T-cell (primary cell): ENCODE results near the gene SMIM15. TPM values are rescaled to one million over a fixed set of nuclear protein-coding genes. Genes with fewer than 3 reads are reported as not detected.

Experiments
- ATAC-seq, 4 experiments: fragments of 200-7000 bp in 3 of 4; fragments of 150-1000 bp in 1 of 4; cut with Tn5 transposase; replicated peaks in 1 of 4; 1 replicate in 3 of 4; 2 replicates in 1 of 4; pipeline ENCODE4 v1.10.0; 2021; ENCODE audit warnings: moderate library complexity in 3 of 4, mild to moderate bottlenecking in 2 of 4, moderate number of reproducible peaks in 1 of 4
- CTCF ChIA-PET, 2 donors: fragments of 300-600 bp; sonication (Branson Sonifier 250); formaldehyde crosslinking; loops; one replicate each; lab custom pipeline; 2022; ENCODE audit warnings: antibody characterized with exemption in 2 of 2; lab: Charles Lee
- POLR2A ChIA-PET, 2 donors: fragments of 300-600 bp; sonication (Branson Sonifier 250); formaldehyde crosslinking; loops; one replicate each; lab custom pipeline; 2022; ENCODE audit warnings: antibody characterized with exemption in 2 of 2; lab: Charles Lee
- DNase-seq, 35 experiments: peaks; one replicate each; pipeline versions ENCODE4 v3.0.0 to v3.0.0-alpha.2; 2013 to 2023
- H3K27ac ChIP-seq: one replicate; pipeline ENCODE4 v1.5.1; 2013; ENCODE audit warnings: low read length
- H3K27me3 ChIP-seq, 2 experiments: replicated peaks in 1 of 2; 1 replicate in 1 of 2; 2 replicates in 1 of 2; pipeline versions ENCODE4 v1.6.1 to v1.7.0; 2013; ENCODE audit warnings: low read length in 1 of 2, mixed read lengths in 1 of 2; ENCODE audit not compliant: control insufficient read depth in 2 of 2, insufficient read depth in 2 of 2; ENCODE audit errors: extremely low read depth in 1 of 2
- H3K36me3 ChIP-seq, 2 donors: 1 replicate in 1 of 2; 2 replicates in 1 of 2; pipeline versions ENCODE4 v1.6.1 to v1.7.0; 2013; ENCODE audit warnings: low read length in 1 of 2; ENCODE audit not compliant: control insufficient read depth in 2 of 2, insufficient read depth in 1 of 2; ENCODE audit errors: extremely low read depth in 1 of 2
- H3K4me1 ChIP-seq, 2 experiments: 1 replicate in 1 of 2; 2 replicates in 1 of 2; pipeline versions ENCODE4 v1.6.1 to v1.7.0; 2013; ENCODE audit warnings: low read length in 2 of 2, mixed read lengths in 1 of 2; ENCODE audit not compliant: insufficient read depth in 2 of 2, control insufficient read depth in 1 of 2; ENCODE audit errors: extremely low read depth in 1 of 2
- H3K4me3 ChIP-seq, 2 donors: 1 replicate in 1 of 2; 2 replicates in 1 of 2; pipeline versions ENCODE4 v1.5.1 to v1.7.0; 2013; ENCODE audit warnings: mild to moderate bottlenecking in 2 of 2, low read length in 1 of 2, moderate library complexity in 1 of 2; ENCODE audit not compliant: control insufficient read depth in 1 of 2; ENCODE audit errors: extremely low read depth in 1 of 2
- H3K9me3 ChIP-seq: 2 replicates; pipeline ENCODE4 v1.7.0; 2013
- H3K27ac Mint-ChIP-seq, 2 donors: one replicate each; pipeline ENCODE4 v1.8.0; 2020 to 2021; ENCODE audit warnings: mild to moderate bottlenecking in 2 of 2, mixed read lengths in 2 of 2
- H3K27me3 Mint-ChIP-seq, 2 donors: one replicate each; pipeline ENCODE4 v1.8.0; 2021 to 2022; ENCODE audit warnings: mixed read lengths in 2 of 2
- H3K36me3 Mint-ChIP-seq: one replicate; pipeline ENCODE4 v1.8.0; 2021; ENCODE audit warnings: mixed read lengths
- H3K4me1 Mint-ChIP-seq, 3 donors: one replicate each; pipeline ENCODE4 v1.8.0; 2020 to 2022; ENCODE audit warnings: mixed read lengths in 3 of 3, mild to moderate bottlenecking in 1 of 3
- H3K4me3 Mint-ChIP-seq, 3 donors: one replicate each; pipeline ENCODE4 v1.8.0; 2020 to 2022; ENCODE audit warnings: mild to moderate bottlenecking in 3 of 3, mixed read lengths in 3 of 3, moderate library complexity in 3 of 3
- H3K9me3 Mint-ChIP-seq, 3 donors: one replicate each; pipeline ENCODE4 v1.8.0; 2020 to 2022; ENCODE audit warnings: mixed read lengths in 3 of 3
- WGBS: methylation state at CpG from one replicate; pipeline ENCODE4 v1.1.5; 2013; ENCODE audit warnings: missing lambda C conversion rate; ENCODE audit not compliant: insufficient coverage; 5-methylcytosine and 5-hydroxymethylcytosine counted together
- total RNA-seq, 35 experiments: library from RNA in 6 of 35; stranded (reverse) in 6 of 35; fragments of 120-200 nt in 1 of 35; gene quantifications; one replicate each; pipeline versions ENCODE4 v1.2.1 to v1.2.4 and lab custom pipeline; 2013 to 2026

SMIM15 gene
- total RNA-seq, 5 donors from 2014 or later (not counting 1 experiment from before 2014, with no cell fraction given): 18.0 to 34.8 (median 33.8) TPM

GRCh38 chr5:61167382-61167781, 5.1 kb upstream of the SMIM15 start:
- no peaks in the 10 kb centered on the region for H3K27me3 Mint-ChIP-seq
- H3K36me3 Mint-ChIP-seq: no peaks in the 10 kb centered on the region
- ChIA-PET CTCF (no interaction called here), POLR2A (no interaction called here)
- Histone ChIP-seq H3K4me3 (no peak overlapping the region), H3K27ac (no peak overlapping the region), H3K4me1 (peaks cover 3 to 6% of the 10 kb centered on the region in 2 experiments), H3K36me3 (no peaks in the 10 kb centered on the region), H3K27me3 (no peaks in the 10 kb centered on the region), H3K9me3 (no peaks in the 10 kb centered on the region)
- H3K4me3 Mint-ChIP-seq: no peak overlapping the region
- 88% methylated on average over 1 of the region's 4 CpGs for WGBS
- peaks cover 9 to 18% (median 10%) of the 10 kb centered on the region in 3 donors for H3K4me1 Mint-ChIP-seq
- H3K27ac Mint-ChIP-seq: no peak overlapping the region
- no peak for ATAC-seq
- no peaks in the 10 kb centered on the region for H3K9me3 Mint-ChIP-seq
- DNase-seq: no peak

DNA sequence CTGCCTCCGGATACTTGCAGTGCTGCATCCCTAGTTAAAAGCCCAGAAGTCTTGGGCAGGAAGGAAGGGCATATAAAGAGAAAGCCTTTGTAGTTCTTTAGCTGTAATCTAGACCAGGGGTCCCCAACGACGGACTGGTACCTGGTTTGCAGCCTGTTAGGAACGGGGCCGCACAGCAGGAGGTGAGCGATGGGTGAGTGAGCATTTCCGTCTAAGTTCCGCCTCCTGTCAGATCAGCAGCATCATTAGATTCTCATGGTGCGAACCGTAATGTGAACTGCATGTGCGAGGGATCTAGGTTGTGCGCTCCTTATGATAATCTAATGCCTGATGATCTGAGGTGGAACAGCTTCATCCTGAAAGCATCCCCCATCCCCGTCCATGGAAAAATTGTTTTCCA, 1.6 kb upstream of the SMIM15 start:
- 96% methylated on average over 7 of the region's 13 CpGs for WGBS
- peaks cover 28 to 47% (median 39%) of the 10 kb centered on the region in 3 donors for H3K4me1 Mint-ChIP-seq
- ChIA-PET POLR2A (interaction anchor here in 1 of 2 donors (1.0 kb wide), 1 partner anchor 18 kb away, joined by 3 read pairs; no protein-coding TSS in a partner anchor), CTCF (interaction anchor here in 1 of 2 donors (1.2 kb wide), 1 partner anchor 168 kb away, joined by 3 read pairs; the partner anchor contains the start of gene ZSWIM6)
- H3K36me3 ChIP-seq: peaks cover 0 to 11% of the 10 kb centered on the region in 2 donors
- peaks cover 25% of the 10 kb centered on the region for H3K36me3 Mint-ChIP-seq
- H3K27me3 ChIP-seq: no peaks in the 10 kb centered on the region
- no peaks in the 10 kb centered on the region for H3K9me3 Mint-ChIP-seq
- no peaks in the 10 kb centered on the region for H3K9me3 ChIP-seq
- H3K4me3 Mint-ChIP-seq: peak overlapping the region; percentile 98 to 99 (median 98)
- peak overlapping the region in 1 of 2 donors; percentile 77 for H3K27ac Mint-ChIP-seq
- DNase-seq: no peak
- no peak overlapping the region for H3K27ac ChIP-seq
- no peak overlapping the region for H3K4me3 ChIP-seq
- peaks cover 11 to 13% of the 10 kb centered on the region in 2 experiments for H3K4me1 ChIP-seq
- no peak for ATAC-seq
- no peaks in the 10 kb centered on the region for H3K27me3 Mint-ChIP-seq

- ATAC-seq (no peak), DNase-seq (no peak)
- WGBS: 93% methylated on average over 2 of the region's 14 CpGs
- peak overlapping the region; percentile 79 for H3K27ac ChIP-seq
- Mint-ChIP-seq H3K27me3 (no peaks in the 10 kb centered on the region), H3K4me1 (peaks cover 28 to 50% (median 42%) of the 10 kb centered on the region in 3 donors), H3K36me3 (peaks cover 33% of the 10 kb centered on the region), H3K4me3 (peak overlapping the region; percentile 98 to 99 (median 98)), H3K27ac (peak overlapping the region; percentile 77 to 98), H3K9me3 (no peaks in the 10 kb centered on the region)
- H3K9me3 ChIP-seq: no peaks in the 10 kb centered on the region
- CTCF ChIA-PET: no interaction called here
- peaks cover 11 to 13% of the 10 kb centered on the region in 2 experiments for H3K4me1 ChIP-seq
- H3K4me3 ChIP-seq: peak overlapping the region; percentile 80 to 96
- POLR2A ChIA-PET: interaction anchor here in 1 of 2 donors (0.6 kb wide), 1 partner anchor 166 kb away, joined by 4 read pairs; no protein-coding TSS in a partner anchor
- no peaks in the 10 kb centered on the region for H3K27me3 ChIP-seq
- H3K36me3 ChIP-seq: peaks cover 0 to 12% of the 10 kb centered on the region in 2 donors
Observed at GRCh38 chr5:61162832-61163567, 732 bp upstream of the SMIM15 start.

DNA sequence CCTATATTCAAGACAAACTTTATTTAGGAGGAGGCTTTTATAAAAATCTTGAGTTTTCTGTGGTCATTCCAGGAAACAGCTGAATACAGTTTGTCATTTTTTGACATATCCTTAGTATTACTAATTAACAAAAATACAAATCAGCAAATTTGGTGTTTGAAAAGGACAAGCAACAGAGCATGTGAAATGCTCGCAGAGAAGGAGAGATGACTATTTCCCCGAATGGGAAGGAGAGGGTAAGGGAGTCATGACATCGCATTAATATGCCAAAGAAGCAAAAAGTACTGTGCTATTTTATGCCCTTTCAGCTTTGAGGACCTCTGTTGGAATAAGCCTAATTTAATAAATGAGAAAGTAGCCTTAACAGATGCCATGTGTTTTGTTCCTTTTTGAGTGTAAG, 1.8 kb downstream of the SMIM15 start:
- Histone ChIP-seq H3K36me3 (peaks cover 0 to 12% of the 10 kb centered on the region in 2 donors), H3K27ac (no peak overlapping the region), H3K4me3 (no peak overlapping the region), H3K27me3 (no peaks in the 10 kb centered on the region), H3K9me3 (no peaks in the 10 kb centered on the region), H3K4me1 (peaks cover 11 to 13% of the 10 kb centered on the region in 2 experiments)
- ATAC-seq: no peak
- Mint-ChIP-seq H3K27ac (peak overlapping the region in 1 of 2 donors; percentile 34), H3K9me3 (peaks cover 0 to 2% (median 0%) of the 10 kb centered on the region in 3 donors), H3K4me1 (peaks cover 28 to 50% (median 42%) of the 10 kb centered on the region in 3 donors), H3K36me3 (peaks cover 43% of the 10 kb centered on the region), H3K4me3 (peak overlapping the region; percentile 37 to 98 (median 49)), H3K27me3 (no peaks in the 10 kb centered on the region)
- POLR2A ChIA-PET: no interaction called here
- no CpG with 5 or more reads among the region's 3 CpGs for WGBS
- CTCF ChIA-PET: no interaction called here
- no peak for DNase-seq

- H3K36me3 Mint-ChIP-seq: peaks cover 50% of the 10 kb centered on the region
- ChIA-PET POLR2A (no interaction called here), CTCF (no interaction called here)
- no peak overlapping the region for H3K27ac ChIP-seq
- H3K4me1 ChIP-seq: peaks cover 11 to 13% of the 10 kb centered on the region in 2 experiments
- no peak for ATAC-seq
- no peak overlapping the region for H3K4me3 ChIP-seq
- H3K9me3 ChIP-seq: no peaks in the 10 kb centered on the region
- 86% methylated on average over 2 of the region's 4 CpGs for WGBS
- H3K27me3 ChIP-seq: no peaks in the 10 kb centered on the region
- H3K4me1 Mint-ChIP-seq: peaks cover 28 to 50% (median 42%) of the 10 kb centered on the region in 3 donors
- no peak overlapping the region for H3K27ac Mint-ChIP-seq
- H3K36me3 ChIP-seq: peaks cover 0 to 12% of the 10 kb centered on the region in 2 donors
- peaks cover 0 to 5% (median 0%) of the 10 kb centered on the region in 3 donors for H3K9me3 Mint-ChIP-seq
- H3K27me3 Mint-ChIP-seq: no peaks in the 10 kb centered on the region
- peak overlapping the region in 1 of 3 donors; percentile 4 for H3K4me3 Mint-ChIP-seq
- no peak for DNase-seq
Observed at GRCh38 chr5:61159836-61160235, 2.4 kb downstream of the SMIM15 start.

DNA sequence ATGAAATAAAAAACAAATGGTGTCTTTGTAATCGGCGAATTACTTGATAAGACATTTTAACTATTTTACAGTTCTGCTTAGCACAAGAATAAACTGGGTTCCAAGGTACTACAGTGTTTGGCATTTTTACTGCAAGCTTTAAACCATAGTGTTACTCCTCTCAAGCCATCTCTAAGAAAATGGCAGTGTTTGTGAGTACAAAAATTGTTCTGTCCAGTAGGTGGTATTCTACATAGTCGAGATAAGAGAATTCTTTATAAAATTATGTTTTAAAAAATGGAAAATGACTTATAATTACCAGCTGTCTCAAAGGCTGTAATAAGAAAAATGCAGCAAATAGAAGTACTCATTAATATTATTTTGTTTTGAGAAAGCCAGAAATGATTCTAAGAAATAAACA, 3.2 kb downstream of the SMIM15 start:
- ChIA-PET POLR2A (interaction anchor here (0.6 to 0.9 kb wide), 2 partner anchors 23 to 250 kb away, joined by 3 read pairs; no protein-coding TSS in a partner anchor), CTCF (interaction anchor here in 1 of 2 donors (0.6 kb wide), 1 partner anchor 188 kb away, joined by 3 read pairs; no protein-coding TSS in a partner anchor)
- Mint-ChIP-seq H3K4me1 (peaks cover 28 to 47% (median 42%) of the 10 kb centered on the region in 3 donors), H3K27me3 (no peaks in the 10 kb centered on the region), H3K4me3 (peak overlapping the region in 1 of 3 donors; percentile 28), H3K27ac (no peak overlapping the region), H3K36me3 (peaks cover 57% of the 10 kb centered on the region), H3K9me3 (peaks cover 0 to 5% (median 0%) of the 10 kb centered on the region in 3 donors)
- no peak overlapping the region for H3K27ac ChIP-seq
- DNase-seq (no peak), ATAC-seq (no peak)
- no peaks in the 10 kb centered on the region for H3K27me3 ChIP-seq
- H3K4me3 ChIP-seq: no peak overlapping the region
- H3K36me3 ChIP-seq: peaks cover 0 to 12% of the 10 kb centered on the region in 2 donors
- peaks cover 11 to 13% of the 10 kb centered on the region in 2 experiments for H3K4me1 ChIP-seq
- 100% methylated on average over 2 of the region's 3 CpGs for WGBS
- no peaks in the 10 kb centered on the region for H3K9me3 ChIP-seq
